LNCaP clone FGC (cell line): ENCODE measurements around the gene FAM53A.

Source experiments
- DNase-seq: peaks from one replicate; pipeline ENCODE4 v3.0.0-alpha.2; 2011; ENCODE audit warnings: low read depth
- H3K4me3 ChIP-seq: 2 replicates; pipeline ENCODE4 v1.5.1; 2011; ENCODE audit warnings: mild to moderate bottlenecking, low read depth, low read length, control low read depth
- CTCF ChIP-seq: IDR thresholded peaks from 2 replicates; pipeline ENCODE4 v1.5.1; 2012; ENCODE audit warnings: mild to moderate bottlenecking; ENCODE audit not compliant: control insufficient read depth, insufficient read depth; ENCODE audit errors: extremely low read depth

FAM53A gene

DNA sequence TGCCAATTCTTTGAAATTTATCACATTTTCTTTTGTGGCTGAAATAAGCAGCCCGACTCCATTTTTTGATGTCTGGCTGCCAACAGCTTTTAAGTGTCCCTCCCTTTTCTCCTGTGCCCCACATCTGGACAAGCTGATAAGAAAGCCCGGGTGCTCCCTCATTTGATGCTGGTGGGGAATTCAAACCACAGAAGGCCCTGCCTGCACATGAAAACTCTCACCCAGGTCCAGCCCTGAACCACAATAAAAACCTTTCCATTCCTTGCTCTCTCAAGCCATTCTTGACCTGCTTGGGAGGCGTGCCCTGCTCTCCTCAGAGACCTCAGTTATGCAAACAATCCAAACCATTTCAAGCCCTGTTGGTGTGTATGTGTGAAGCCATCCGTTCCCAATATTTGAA lies 93.9 kb downstream of the FAM53A start:
- no peak for TF ChIP-seq CTCF
- no peak for DNase-seq

More for the DNA sequence above, 93.9 kb downstream of the FAM53A start:
- H3K4me3 ChIP-seq = no peak overlapping the region
